GM18505 (cell line): Measurements from ENCODE around the gene FSTL4.

Source experiments
- ATAC-seq: cut with Tn5 transposase; IDR thresholded peaks from one replicate; pipeline ENCODE4 v1.9.1; 2021; ENCODE audit not compliant: unreplicated experiment
- POLR2A ChIP-seq: IDR thresholded peaks from 4 replicates; pipeline ENCODE4 v1.6.1; 2011; ENCODE audit warnings: borderline replicate concordance; ENCODE audit not compliant: insufficient read depth, insufficient read length; ENCODE audit errors: extremely low read depth

FSTL4 gene

DNA sequence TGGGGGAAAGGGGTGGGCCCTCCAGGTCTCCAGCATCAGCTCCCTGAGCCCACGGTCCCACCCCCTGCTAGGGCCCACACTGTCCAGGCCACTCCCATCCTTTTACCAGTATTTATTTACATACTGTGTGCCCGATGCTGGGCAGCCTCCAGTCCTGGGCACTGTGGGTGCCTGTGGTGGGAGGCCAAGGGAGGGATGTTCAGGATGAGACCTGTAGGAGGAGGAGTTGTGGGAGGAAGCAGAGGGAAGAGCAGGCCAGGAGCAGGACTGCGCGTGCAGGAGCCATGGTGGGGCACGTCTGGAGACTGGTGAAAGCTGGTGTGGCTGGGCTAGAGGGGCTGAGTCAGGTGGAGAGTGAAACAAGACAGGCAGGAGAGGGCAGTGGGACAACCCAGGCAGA lies 293.1 kb downstream of the FSTL4 start:
- ATAC-seq: no peak
- no peak for TF ChIP-seq POLR2A

GRCh38 chr5:133317558-133317957 lies 294.8 kb downstream of the FSTL4 start:
- ATAC-seq: no peak
- TF ChIP-seq POLR2A: no peak

GRCh38 chr5:133316346-133317343 lies 295.7 kb downstream of the FSTL4 start:
- no peak for ATAC-seq
- no peak for TF ChIP-seq POLR2A

DNA sequence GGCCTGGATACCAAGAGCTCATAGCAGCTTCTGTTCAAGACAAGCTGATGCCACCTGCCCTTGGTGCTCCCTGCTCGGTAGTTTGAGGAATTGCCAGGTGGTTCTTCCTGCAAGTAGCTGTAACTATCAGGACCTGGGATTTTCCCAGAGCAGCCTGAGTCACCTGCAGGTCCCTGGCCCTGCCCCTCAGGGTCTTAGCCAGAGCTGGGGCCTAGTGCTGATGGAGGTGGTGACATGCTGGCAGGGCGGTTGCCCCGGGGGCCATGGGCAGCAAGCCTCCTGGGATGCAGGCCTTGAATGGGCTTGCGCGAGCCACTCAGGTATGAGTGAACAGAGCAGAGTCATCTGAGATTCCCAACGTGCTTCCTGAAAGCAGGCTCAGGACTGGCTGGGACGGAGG lies 298.3 kb downstream of the FSTL4 start:
- no peak for TF ChIP-seq POLR2A
- no peak for ATAC-seq

GRCh38 chr5:133311176-133311575 lies 301.2 kb downstream of the FSTL4 start:
- TF ChIP-seq POLR2A: no peak
- no peak for ATAC-seq

DNA sequence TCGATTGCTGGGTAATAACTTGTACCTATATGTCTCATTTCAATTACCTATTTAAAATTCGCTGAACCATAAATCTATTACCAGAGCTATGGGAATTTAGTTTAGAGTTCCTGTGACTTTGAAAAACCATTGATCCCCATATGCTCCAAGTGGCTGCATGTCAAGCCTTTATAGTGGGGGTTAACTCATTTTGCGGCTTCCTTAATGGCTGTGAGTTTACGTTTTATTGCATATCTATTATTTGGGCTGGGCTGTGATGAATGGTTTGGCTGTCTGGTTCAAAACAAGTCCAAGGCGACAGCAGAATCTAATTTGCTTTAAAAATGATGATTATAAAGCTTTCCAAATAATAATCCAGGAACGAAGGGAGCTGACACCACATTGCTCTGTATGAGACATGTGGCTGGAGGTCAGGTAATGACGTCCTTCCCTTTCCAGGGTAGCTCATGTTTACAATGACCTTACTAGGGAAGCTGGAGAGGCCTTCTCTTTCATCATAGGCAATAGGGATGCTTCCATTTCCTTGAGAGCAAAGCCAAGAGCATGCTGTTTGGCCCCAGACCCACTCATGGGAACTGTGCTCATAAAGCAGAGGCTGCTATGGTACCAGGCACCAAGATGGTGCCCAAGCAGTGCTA lies 302.2 kb downstream of the FSTL4 start:
- ATAC-seq: no peak
- no peak for TF ChIP-seq POLR2A

DNA sequence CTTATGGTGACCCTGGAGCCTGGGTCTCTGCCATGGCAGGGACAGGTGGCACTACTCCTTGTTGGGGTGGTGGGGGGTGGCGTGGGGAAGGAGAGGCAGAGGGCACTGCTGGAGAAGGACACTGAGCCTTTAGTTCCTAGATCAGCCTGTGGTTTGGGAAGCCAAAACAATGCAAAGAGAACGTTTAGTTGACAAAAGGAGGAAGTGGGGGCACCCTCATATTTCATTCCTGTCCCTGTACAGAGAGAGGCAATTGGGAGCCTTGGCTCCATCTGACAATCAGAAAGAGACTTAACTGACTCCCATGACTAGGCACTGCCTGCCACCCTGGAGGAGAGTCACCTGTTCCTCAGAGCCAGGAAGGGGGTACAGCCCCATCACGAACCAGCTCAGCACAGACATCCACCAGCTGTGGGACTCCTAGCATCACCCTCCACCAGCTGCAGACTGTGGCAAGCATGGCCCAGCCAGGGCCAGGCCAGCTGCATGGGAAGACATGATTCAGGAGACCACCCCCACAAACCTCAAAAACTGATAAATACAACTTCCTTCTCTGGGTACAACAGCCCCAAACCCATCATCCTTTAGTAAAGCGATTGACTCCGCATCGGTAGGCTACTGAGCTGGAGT lies 303.1 kb downstream of the FSTL4 start:
- ATAC-seq: no peak
- TF ChIP-seq POLR2A: no peak

GRCh38 chr5:133307275-133307674 lies 305.1 kb downstream of the FSTL4 start:
- no peak for ATAC-seq
- TF ChIP-seq POLR2A: no peak

- no peak for TF ChIP-seq POLR2A
- ATAC-seq: no peak
Measured at GRCh38 chr5:133304707-133305216, 307.6 kb downstream of the FSTL4 start.

- no peak for ATAC-seq
- no peak for TF ChIP-seq POLR2A
Measured at GRCh38 chr5:133304178-133304577, 308.2 kb downstream of the FSTL4 start.

GRCh38 chr5:133303298-133303697 lies 309.0 kb downstream of the FSTL4 start:
- no peak for TF ChIP-seq POLR2A
- ATAC-seq: no peak

- ATAC-seq: no peak
- TF ChIP-seq POLR2A: no peak
Measured at GRCh38 chr5:133299728-133300127, 312.6 kb downstream of the FSTL4 start.

DNA sequence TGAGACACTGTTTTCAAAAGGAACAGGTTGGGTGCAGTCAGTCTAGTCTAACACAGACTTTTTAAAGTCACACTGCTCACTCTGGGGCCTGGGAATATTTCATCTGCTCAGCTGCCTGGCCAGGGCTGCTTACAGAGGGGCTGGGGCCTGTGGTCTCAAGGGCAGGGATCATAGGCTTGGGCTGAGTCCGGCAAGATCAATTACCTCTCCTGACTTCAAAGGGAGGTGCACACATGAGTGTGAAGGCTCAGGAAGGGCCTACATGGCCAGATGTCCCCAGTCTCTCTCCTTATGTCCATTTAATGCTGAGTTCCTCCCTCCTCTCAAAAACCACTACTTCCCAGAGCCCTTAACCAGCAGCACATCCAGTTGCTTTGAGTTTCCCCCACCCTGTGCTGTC lies 313.3 kb downstream of the FSTL4 start:
- ATAC-seq: no peak
- no peak for TF ChIP-seq POLR2A
